ENCODE results near the gene NRP2. TPM values are rescaled to one million over a fixed set of nuclear protein-coding genes. Genes with fewer than 3 reads are reported as not detected.

The NRP2 gene
- polyA plus RNA-seq: 10 to 100 TPM in 1 of 2 donors, 1 to 10 TPM in 1; 6.9 to 11.1 TPM

DNA sequence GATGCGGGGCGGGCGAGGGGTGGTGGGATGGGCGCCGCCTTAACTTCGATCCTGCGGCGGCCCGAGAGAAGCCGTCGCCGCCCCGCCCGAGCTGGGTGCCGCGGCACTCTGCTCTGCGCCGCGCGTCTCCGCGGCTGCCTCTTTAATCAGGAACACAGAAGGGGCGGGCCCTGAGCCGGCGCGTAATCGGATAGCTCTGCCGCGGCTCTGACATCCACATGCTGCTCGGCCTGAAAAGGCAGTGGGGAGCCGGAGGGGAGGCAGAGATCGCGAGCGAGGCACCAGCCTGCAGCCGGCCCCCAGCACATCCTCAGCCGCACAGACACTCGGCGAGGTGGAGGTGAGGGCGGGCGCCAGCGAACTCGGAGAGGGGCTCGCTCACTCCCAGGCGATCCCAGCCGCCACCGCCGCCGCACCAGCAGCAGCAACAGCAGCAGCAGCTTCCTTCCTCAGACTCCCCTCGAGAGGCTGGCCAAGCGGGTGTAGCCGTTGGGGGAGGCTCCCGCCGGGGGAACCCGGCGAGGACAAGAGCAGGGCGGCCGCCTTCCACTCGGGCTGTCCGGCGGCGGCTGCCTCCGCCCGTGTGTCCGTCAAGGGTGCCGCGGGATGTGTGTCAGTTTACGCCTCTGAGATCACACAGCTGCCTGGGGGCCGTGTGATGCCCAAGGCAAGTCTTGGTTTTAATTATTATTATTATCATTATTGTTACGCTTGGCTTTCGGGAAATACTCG lies at the start of gene NRP2:
Gene NRP2 (plus strand): TSS at position 263 of the 732 bp plus-strand sequence. CDS start 790 bp downstream, outside the sequence.
- Histone ChIP-seq H3K9me3 (ENCODE audit: control insufficient read depth in 2 of 2, insufficient read depth in 1 of 2, low read depth in 1 of 2, low read length in 1 of 2) (no peaks in the 10 kb centered on the region), H3K27ac (ENCODE audit: low read depth in 2 of 2, low read length in 1 of 2) (peak within 1 kb of the TSS; percentile 69 to 83), H3K36me3 (ENCODE audit: control insufficient read depth in 2 of 2, insufficient read depth in 2 of 2, low read length in 1 of 2) (no peaks in the 10 kb centered on the region), H3K27me3 (ENCODE audit: control insufficient read depth in 1 of 2, insufficient read depth in 2 of 2, low read length in 2 of 2) (no peaks in the 10 kb centered on the region), H3K4me1 (ENCODE audit: control insufficient read depth in 2 of 2, insufficient read depth in 2 of 2, low read length in 1 of 2) (peaks cover 0 to 15% of the 10 kb centered on the region in 2 donors), H3K4me3 (ENCODE audit: low read depth in 1 of 2, low read length in 2 of 2) (peak within 1 kb of the TSS; percentile 54 to 78)
- WGBS, 2 donors: 0 to 1% methylated on average over 70 to 71 of the region's 71 CpGs

DNA sequence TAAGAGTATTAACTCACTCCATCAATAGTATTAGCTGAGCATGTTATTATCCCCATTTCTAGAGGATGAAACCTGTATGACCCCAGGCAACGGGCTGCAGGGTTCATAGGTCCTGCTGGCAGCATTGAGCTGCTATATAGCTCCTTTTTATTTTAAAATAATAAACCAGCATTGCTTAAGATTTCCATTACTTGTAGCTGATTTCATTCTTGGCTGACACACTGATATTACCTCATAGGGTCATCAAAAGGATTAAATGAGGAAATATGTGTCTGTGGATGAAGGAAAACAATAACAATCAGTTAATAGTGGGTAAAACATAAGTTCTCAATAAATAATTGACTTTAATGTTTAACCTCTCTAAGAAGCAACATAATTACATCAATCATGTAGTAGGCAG lies 48.3 kb upstream of the NRP2 start:
- H3K4me1 ChIP-seq (ENCODE audit: control insufficient read depth in 2 of 2, insufficient read depth in 2 of 2, low read length in 1 of 2): no peaks in the 10 kb centered on the region
- no peaks in the 10 kb centered on the region for H3K27me3 ChIP-seq (ENCODE audit: control insufficient read depth in 1 of 2, insufficient read depth in 2 of 2, low read length in 2 of 2)
- no peaks in the 10 kb centered on the region for H3K36me3 ChIP-seq (ENCODE audit: control insufficient read depth in 2 of 2, insufficient read depth in 2 of 2, low read length in 1 of 2)
- no peaks in the 10 kb centered on the region for H3K9me3 ChIP-seq (ENCODE audit: control insufficient read depth in 2 of 2, insufficient read depth in 1 of 2, low read depth in 1 of 2, low read length in 1 of 2)
- H3K4me3 ChIP-seq (ENCODE audit: low read depth in 1 of 2, low read length in 2 of 2): no peak overlapping the region
- WGBS, 2 donors: 58 to 70% methylated on average over 1 of the region's 1 CpG
- H3K27ac ChIP-seq (ENCODE audit: low read depth in 2 of 2, low read length in 1 of 2): no peak overlapping the region

DNA sequence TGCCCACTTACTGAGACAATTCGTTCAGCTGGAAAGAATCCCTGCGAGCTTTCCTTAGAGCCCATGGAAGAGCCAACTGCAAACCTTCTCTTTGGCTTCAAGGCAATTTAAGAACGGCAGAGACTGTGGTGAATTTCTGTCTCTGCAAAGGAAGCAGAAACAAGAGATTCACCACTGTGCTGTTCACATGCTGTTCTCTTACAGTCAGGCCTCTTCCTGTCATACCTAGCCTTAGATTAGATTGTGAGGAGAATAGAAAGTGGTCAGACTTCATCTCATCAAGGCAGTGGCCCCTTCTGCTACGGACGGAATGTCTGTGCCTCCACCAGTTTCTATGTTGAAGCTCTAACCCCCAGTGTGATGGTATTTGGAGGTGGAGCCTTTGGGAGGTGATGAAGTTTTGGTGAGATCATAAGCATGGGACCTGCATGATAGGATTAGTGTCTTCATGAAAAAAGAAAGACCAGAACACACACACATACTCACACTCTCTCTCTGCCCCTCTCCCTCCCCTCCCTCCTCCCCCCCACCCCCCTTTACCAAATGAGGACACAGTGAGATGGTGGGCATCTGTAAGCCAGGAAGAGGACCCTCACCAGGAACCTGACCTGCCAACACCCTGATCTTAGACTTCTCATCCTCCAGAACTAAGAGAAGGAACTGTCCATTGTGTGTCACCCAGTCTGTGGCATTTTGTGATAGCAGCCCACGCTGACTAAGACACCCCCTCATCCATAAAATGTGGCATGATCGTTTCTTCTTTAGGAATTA lies 45.6 kb upstream of the NRP2 start:
- peaks cover 0 to 4% of the 10 kb centered on the region in 2 donors for H3K9me3 ChIP-seq (ENCODE audit: control insufficient read depth in 2 of 2, insufficient read depth in 1 of 2, low read depth in 1 of 2, low read length in 1 of 2)
- 74 to 75% methylated on average over 7 of the region's 7 CpGs for WGBS, 2 donors
- no peaks in the 10 kb centered on the region for H3K36me3 ChIP-seq (ENCODE audit: control insufficient read depth in 2 of 2, insufficient read depth in 2 of 2, low read length in 1 of 2)
- H3K27ac ChIP-seq (ENCODE audit: low read depth in 2 of 2, low read length in 1 of 2): no peak overlapping the region
- H3K4me3 ChIP-seq (ENCODE audit: low read depth in 1 of 2, low read length in 2 of 2): no peak overlapping the region
- no peaks in the 10 kb centered on the region for H3K4me1 ChIP-seq (ENCODE audit: control insufficient read depth in 2 of 2, insufficient read depth in 2 of 2, low read length in 1 of 2)
- H3K27me3 ChIP-seq (ENCODE audit: control insufficient read depth in 1 of 2, insufficient read depth in 2 of 2, low read length in 2 of 2): no peaks in the 10 kb centered on the region

DNA sequence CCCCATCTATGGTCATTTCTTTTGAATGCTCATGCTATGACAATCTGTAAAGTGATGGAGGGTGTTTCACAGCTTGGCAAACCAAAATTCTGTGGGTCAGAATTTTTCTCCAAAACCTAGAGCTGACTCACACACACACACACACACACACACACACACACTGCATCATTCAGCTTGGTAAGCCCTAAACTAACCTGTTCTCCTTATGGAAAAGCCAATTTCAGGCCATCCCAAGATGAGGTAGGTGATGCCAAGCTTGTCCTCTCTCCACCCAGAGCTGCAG lies 45.0 kb upstream of the NRP2 start:
- Histone ChIP-seq H3K27me3 (ENCODE audit: control insufficient read depth in 1 of 2, insufficient read depth in 2 of 2, low read length in 2 of 2) (no peaks in the 10 kb centered on the region), H3K36me3 (ENCODE audit: control insufficient read depth in 2 of 2, insufficient read depth in 2 of 2, low read length in 1 of 2) (no peaks in the 10 kb centered on the region), H3K27ac (ENCODE audit: low read depth in 2 of 2, low read length in 1 of 2) (no peak overlapping the region), H3K4me1 (ENCODE audit: control insufficient read depth in 2 of 2, insufficient read depth in 2 of 2, low read length in 1 of 2) (no peaks in the 10 kb centered on the region), H3K9me3 (ENCODE audit: control insufficient read depth in 2 of 2, insufficient read depth in 1 of 2, low read depth in 1 of 2, low read length in 1 of 2) (peaks cover 0 to 4% of the 10 kb centered on the region in 2 donors), H3K4me3 (ENCODE audit: low read depth in 1 of 2, low read length in 2 of 2) (no peak overlapping the region)

DNA sequence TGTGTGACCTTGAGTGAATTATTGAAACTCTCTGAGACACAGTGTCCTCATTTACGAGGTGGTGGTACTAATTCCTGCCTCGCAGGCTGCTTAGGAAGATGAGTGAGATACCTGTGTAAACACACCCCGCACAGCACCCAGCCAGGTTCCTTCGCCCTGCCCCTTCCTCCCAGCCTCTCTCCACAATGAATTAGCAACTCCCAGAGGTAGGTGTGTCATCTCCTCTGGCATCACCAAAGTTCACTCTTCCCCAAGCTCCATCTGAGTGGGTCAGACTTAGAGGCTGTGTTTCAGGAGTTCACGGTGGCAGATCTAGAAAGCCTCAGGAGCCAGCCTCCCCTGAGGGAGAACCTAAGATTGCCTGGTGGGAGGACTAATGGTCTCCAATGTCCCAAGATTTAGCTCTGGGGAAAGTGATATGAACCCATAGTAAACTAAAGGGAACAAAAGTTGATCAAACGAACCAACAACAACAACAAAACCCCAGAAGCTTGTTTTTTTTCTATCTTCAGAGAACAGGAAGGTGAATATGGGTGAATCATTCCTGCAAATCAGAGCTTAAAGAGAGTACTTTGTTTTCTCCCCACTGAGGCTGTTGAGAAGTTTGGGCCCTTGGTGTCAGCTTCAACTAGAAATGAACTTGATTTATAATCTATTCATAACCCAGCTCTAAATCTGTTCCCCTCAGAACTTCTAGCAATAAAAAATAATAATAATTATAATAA lies 44.4 kb upstream of the NRP2 start:
- Histone ChIP-seq H3K36me3 (ENCODE audit: control insufficient read depth in 2 of 2, insufficient read depth in 2 of 2, low read length in 1 of 2) (no peaks in the 10 kb centered on the region), H3K4me3 (ENCODE audit: low read depth in 1 of 2, low read length in 2 of 2) (no peak overlapping the region), H3K27ac (ENCODE audit: low read depth in 2 of 2, low read length in 1 of 2) (no peak overlapping the region), H3K27me3 (ENCODE audit: control insufficient read depth in 1 of 2, insufficient read depth in 2 of 2, low read length in 2 of 2) (no peaks in the 10 kb centered on the region), H3K4me1 (ENCODE audit: control insufficient read depth in 2 of 2, insufficient read depth in 2 of 2, low read length in 1 of 2) (no peaks in the 10 kb centered on the region), H3K9me3 (ENCODE audit: control insufficient read depth in 2 of 2, insufficient read depth in 1 of 2, low read depth in 1 of 2, low read length in 1 of 2) (peaks cover 0 to 4% of the 10 kb centered on the region in 2 donors)
- WGBS, 2 donors: 66 to 80% methylated on average over 6 of the region's 6 CpGs

GRCh38 chr2:205640716-205641115 lies 41.6 kb upstream of the NRP2 start:
- H3K9me3 ChIP-seq (ENCODE audit: control insufficient read depth in 2 of 2, insufficient read depth in 1 of 2, low read depth in 1 of 2, low read length in 1 of 2): peaks cover 0 to 4% of the 10 kb centered on the region in 2 donors
- H3K27ac ChIP-seq (ENCODE audit: low read depth in 2 of 2, low read length in 1 of 2): no peak overlapping the region
- H3K36me3 ChIP-seq (ENCODE audit: control insufficient read depth in 2 of 2, insufficient read depth in 2 of 2, low read length in 1 of 2): no peaks in the 10 kb centered on the region

DNA sequence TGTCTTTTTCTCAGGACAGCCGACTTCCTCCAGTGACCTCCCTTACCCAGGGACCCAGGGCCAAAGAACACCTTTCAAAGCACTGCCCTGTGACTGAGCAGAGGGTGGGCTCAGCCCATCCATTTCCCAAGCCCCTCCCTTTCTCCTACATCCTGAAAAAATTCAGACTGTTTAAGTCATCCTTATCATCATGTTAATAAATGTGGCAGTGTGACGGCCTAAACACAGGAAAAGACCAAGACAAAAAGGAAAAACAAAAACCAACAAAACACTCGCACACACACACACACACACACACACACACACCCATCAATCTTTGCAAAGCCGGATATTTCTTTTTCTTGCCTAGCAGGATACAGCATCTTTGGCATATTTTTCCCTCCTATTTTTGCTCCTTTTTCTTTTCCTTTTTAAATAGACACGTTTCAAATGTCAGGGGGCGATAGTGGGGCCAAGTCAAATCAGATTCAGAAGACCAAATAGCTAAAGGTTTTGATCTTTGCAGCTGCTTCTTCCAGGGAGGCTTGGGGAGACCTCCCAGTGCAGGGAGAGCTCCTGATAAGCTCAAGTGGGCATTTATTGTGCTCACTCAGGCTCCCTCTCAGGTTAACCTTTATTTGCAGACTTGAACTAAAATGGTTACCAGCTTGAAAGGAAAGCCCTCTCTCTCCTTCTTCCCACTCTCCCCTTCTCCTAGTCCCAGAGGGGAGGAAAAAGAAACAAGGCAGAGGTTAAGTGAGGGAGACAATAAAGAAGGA lies 39.5 kb upstream of the NRP2 start:
- 43 to 61% methylated on average over 6 of the region's 6 CpGs for WGBS, 2 donors
- no peak overlapping the region for H3K4me3 ChIP-seq (ENCODE audit: low read depth in 1 of 2, low read length in 2 of 2)
- no peak overlapping the region for H3K27ac ChIP-seq (ENCODE audit: low read depth in 2 of 2, low read length in 1 of 2)
- peaks cover 0 to 4% of the 10 kb centered on the region in 2 donors for H3K9me3 ChIP-seq (ENCODE audit: control insufficient read depth in 2 of 2, insufficient read depth in 1 of 2, low read depth in 1 of 2, low read length in 1 of 2)
- H3K4me1 ChIP-seq (ENCODE audit: control insufficient read depth in 2 of 2, insufficient read depth in 2 of 2, low read length in 1 of 2): no peaks in the 10 kb centered on the region
- no peaks in the 10 kb centered on the region for H3K36me3 ChIP-seq (ENCODE audit: control insufficient read depth in 2 of 2, insufficient read depth in 2 of 2, low read length in 1 of 2)
- no peaks in the 10 kb centered on the region for H3K27me3 ChIP-seq (ENCODE audit: control insufficient read depth in 1 of 2, insufficient read depth in 2 of 2, low read length in 2 of 2)

More at GRCh38 chr2:205640716-205641115, 41.6 kb upstream of the NRP2 start:
- H3K4me1 ChIP-seq (ENCODE audit: control insufficient read depth in 2 of 2, insufficient read depth in 2 of 2, low read length in 1 of 2): no peaks in the 10 kb centered on the region
- H3K4me3 ChIP-seq (ENCODE audit: low read depth in 1 of 2, low read length in 2 of 2): no peak overlapping the region
- WGBS, 2 donors: 66 to 70% methylated on average over 4 of the region's 4 CpGs
- no peaks in the 10 kb centered on the region for H3K27me3 ChIP-seq (ENCODE audit: control insufficient read depth in 1 of 2, insufficient read depth in 2 of 2, low read length in 2 of 2)

DNA sequence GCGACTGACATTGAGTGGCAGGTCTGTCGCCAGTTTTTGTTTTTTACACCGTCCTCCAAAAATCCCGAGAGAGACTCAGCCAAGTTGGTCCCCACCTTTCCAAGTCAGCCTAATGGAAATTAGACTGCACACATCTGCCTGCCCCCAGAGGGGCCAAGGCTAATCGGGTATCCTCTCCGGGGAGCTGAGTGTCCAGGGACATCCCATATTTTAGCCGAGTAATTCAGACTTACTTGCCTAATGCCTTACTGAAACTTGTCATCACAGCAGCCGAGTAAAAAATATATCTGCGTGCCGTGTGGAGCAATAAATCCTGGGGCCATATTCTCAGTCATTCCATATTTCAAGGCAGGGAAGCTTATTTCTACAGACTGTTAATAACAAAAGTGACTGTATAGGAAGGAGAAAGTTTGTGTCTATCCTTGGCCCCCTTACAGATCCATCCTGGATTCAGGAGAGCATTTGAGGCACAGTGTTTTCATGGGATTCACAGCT lies 38.9 kb upstream of the NRP2 start:
- 79 to 83% methylated on average over 10 of the region's 10 CpGs for WGBS, 2 donors

DNA sequence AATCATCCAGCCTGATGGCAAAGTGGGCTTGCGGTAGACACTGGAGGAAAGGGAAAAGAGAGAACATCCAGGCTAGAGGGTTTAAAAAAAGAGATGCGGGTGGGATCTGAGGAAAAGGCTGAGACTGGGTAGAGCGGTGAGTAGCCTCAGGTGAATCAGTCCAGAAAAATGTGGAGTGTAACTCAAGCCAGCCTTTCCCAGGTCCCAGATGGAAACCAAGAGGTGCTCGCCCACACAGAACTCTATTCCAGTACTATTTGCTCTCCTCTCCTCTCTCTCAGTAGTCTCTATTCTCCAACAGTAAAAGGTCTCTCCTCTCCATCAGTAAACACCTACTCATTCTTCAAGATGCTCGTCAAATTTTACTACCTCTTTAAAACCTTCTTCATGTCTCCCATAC lies 38.3 kb upstream of the NRP2 start:
- Histone ChIP-seq H3K9me3 (ENCODE audit: control insufficient read depth in 2 of 2, insufficient read depth in 1 of 2, low read depth in 1 of 2, low read length in 1 of 2) (peaks cover 0 to 4% of the 10 kb centered on the region in 2 donors), H3K4me3 (ENCODE audit: low read depth in 1 of 2, low read length in 2 of 2) (no peak overlapping the region), H3K36me3 (ENCODE audit: control insufficient read depth in 2 of 2, insufficient read depth in 2 of 2, low read length in 1 of 2) (no peaks in the 10 kb centered on the region), H3K4me1 (ENCODE audit: control insufficient read depth in 2 of 2, insufficient read depth in 2 of 2, low read length in 1 of 2) (no peaks in the 10 kb centered on the region), H3K27me3 (ENCODE audit: control insufficient read depth in 1 of 2, insufficient read depth in 2 of 2, low read length in 2 of 2) (no peaks in the 10 kb centered on the region), H3K27ac (ENCODE audit: low read depth in 2 of 2, low read length in 1 of 2) (no peak overlapping the region)
- 91% methylated on average over 5 of the region's 5 CpGs for WGBS, 2 donors

More for the DNA sequence above, 38.9 kb upstream of the NRP2 start:
- Histone ChIP-seq H3K36me3 (ENCODE audit: control insufficient read depth in 2 of 2, insufficient read depth in 2 of 2, low read length in 1 of 2) (no peaks in the 10 kb centered on the region), H3K27ac (ENCODE audit: low read depth in 2 of 2, low read length in 1 of 2) (no peak overlapping the region), H3K27me3 (ENCODE audit: control insufficient read depth in 1 of 2, insufficient read depth in 2 of 2, low read length in 2 of 2) (no peaks in the 10 kb centered on the region), H3K4me1 (ENCODE audit: control insufficient read depth in 2 of 2, insufficient read depth in 2 of 2, low read length in 1 of 2) (no peaks in the 10 kb centered on the region), H3K9me3 (ENCODE audit: control insufficient read depth in 2 of 2, insufficient read depth in 1 of 2, low read depth in 1 of 2, low read length in 1 of 2) (peaks cover 0 to 4% of the 10 kb centered on the region in 2 donors), H3K4me3 (ENCODE audit: low read depth in 1 of 2, low read length in 2 of 2) (no peak overlapping the region)

All from esophagus (tissue), 2 donors.